Gastrocnemius medialis (tissue), 4 donors: ENCODE data around the gene TCAP.

Experiments used
- CTCF ChIP-seq, 5 experiments: fragments of 450-650 bp in 3 of 5; fragments of 200-600 bp in 2 of 5; sonication (generic) in 2 of 5; IDR thresholded peaks in 4 of 5; conservative IDR thresholded peaks in 1 of 5; 1 replicate in 4 of 5; 2 replicates in 1 of 5; pipeline ENCODE4 v1.5.1; 2016 to 2019; ENCODE audit warnings: antibody characterized with exemption in 5 of 5, mild to moderate bottlenecking in 3 of 5, moderate library complexity in 3 of 5
- POLR2A ChIP-seq, 2 donors: fragments of 450-650 bp; IDR thresholded peaks; one replicate each; pipeline ENCODE4 v1.6.1; 2017; ENCODE audit warnings: antibody characterized with exemption in 2 of 2, mild to moderate bottlenecking in 2 of 2, moderate library complexity in 2 of 2

- peak in 3 of 5 experiments; percentile 16 to 44 (median 26) for TF ChIP-seq CTCF (IDR thresholded peaks at IDR 0.05 in 4 of 5, conservative IDR thresholded peaks at IDR 0.05 in 1 of 5)
- peak; percentile 46 to 56 for TF ChIP-seq POLR2A (IDR thresholded peaks at IDR 0.05)
These were observed 28.0 kb upstream of the TCAP start, which contains the start of gene STARD3 for GRCh38 chr17:39636927-39637736.
